ENCODE results near the gene MBTD1. TPM values are rescaled to one million over a fixed set of nuclear protein-coding genes. Genes with fewer than 3 reads are reported as not detected.

The MBTD1 gene
- total and polyA plus RNA-seq, 10 of the 15 experiments (the other 5 are each of a cell fraction or from before 2014, with no cell fraction given), result 1.3 to 16.7 (median 9.5) TPM

DNA sequence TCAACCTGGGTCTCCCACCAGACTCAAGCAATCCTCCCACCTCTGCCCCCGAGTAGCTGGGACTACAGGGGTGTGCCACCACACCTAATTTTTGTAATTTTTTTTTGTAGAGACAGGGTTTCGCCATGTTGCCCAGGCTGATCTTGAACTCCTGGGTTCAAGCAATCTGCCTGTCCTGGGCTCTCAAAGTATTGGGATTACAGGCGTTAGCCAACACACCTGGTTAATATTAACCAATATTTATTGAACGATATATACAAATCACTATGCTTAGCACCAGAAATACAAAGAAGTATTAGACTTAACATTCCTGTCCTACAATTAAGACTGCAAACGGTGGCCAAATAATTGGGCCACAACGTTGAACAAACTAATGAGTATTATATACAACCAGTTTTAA lies 4.2 kb downstream of the MBTD1 start:
- SMC1A ChIA-PET (ENCODE audit: uncharacterized antibody, unreplicated experiment), result interaction anchor here (0.6 to 1.7 kb wide), 2 partner anchors 8 to 18 kb away, joined by 3 to 5 read pairs; no protein-coding TSS in a partner anchor
- H2AFZ ChIP-seq (ENCODE audit: control insufficient read depth, low read depth, low read length), result no peak overlapping the region
- H3K36me3 ChIP-seq (ENCODE audit: control insufficient read depth in 2 of 2, insufficient read depth in 2 of 2, low read length in 1 of 2), result peaks cover 0 to 9% of the 10 kb centered on the region in 2 experiments; a peak in 1 of 4 replicates

GRCh38 chr17:51251010-51251409 lies 8.8 kb downstream of the MBTD1 start:
- H2AFZ ChIP-seq (ENCODE audit: control insufficient read depth, low read depth, low read length), result no peak overlapping the region
- no peaks in the 10 kb centered on the region; the same call in 1 of the 2 replicates for H3K4me1 ChIP-seq (ENCODE audit: control insufficient read depth, insufficient read depth, low read length)
- no peak overlapping the region for H3K4me3 ChIP-seq
- CTCF ChIA-PET, result interaction anchor here (0.7 kb wide), 1 partner anchor 21 kb away, joined by 3 read pairs; no protein-coding TSS in a partner anchor
- ATAC-seq (no peak), FAIRE-seq (no peak), DNase-seq (ENCODE audit: low read depth, low spot score) (no peak)
- H4K20me1 ChIP-seq (ENCODE audit: control insufficient read depth, insufficient read depth), result no peaks in the 10 kb centered on the region
- H3K36me3 ChIP-seq (ENCODE audit: control insufficient read depth in 2 of 2, insufficient read depth in 2 of 2, low read length in 1 of 2), result peaks cover 0 to 9% of the 10 kb centered on the region in 2 experiments; a peak in 1 of 4 replicates
- in situ Hi-C loops (cut with MboI) (no loop called here), intact Hi-C loops (cut with micrococcal nuclease; ENCODE audit: unreplicated experiment) (loop anchor here (10.0 kb wide), 1 partner anchor 386 kb away; the partner anchor contains the start of gene TOB1)
- H3K27ac ChIP-seq (ENCODE audit: control insufficient read depth, insufficient read depth), result no peak overlapping the region
- no peak overlapping the region for H3K9ac ChIP-seq (ENCODE audit: control insufficient read depth, insufficient read depth, low read length)
- no peaks in the 10 kb centered on the region for H3K27me3 ChIP-seq (replicated peaks in 1 of 2; ENCODE audit: control insufficient read depth in 2 of 2, insufficient read depth in 2 of 2, low read length in 1 of 2)
- no peaks in the 10 kb centered on the region; the same call in 2 of the 3 replicates for H3K9me3 ChIP-seq (replicated peaks; ENCODE audit: control insufficient read depth, insufficient read depth, low read length)
- BruUV-seq (replicated peaks), result no TSS peak
- SMC1A ChIA-PET (ENCODE audit: uncharacterized antibody, unreplicated experiment), result interaction anchor here (0.7 to 0.8 kb wide), 2 partner anchors 11 to 17 kb away, joined by 3 to 4 read pairs; no protein-coding TSS in a partner anchor
- RAD21 ChIA-PET (ENCODE audit: unreplicated experiment), result no interaction called here
- H3K4me2 ChIP-seq (ENCODE audit: control insufficient read depth, insufficient read depth), result no peak overlapping the region
- peaks cover 23% of the 10 kb centered on the region for H3K79me2 ChIP-seq (ENCODE audit: control insufficient read depth, insufficient read depth, low read length)
- POLR2A ChIA-PET, result interaction anchor here (0.8 kb wide), 1 partner anchor 297 kb away, joined by 5 read pairs; no protein-coding TSS in a partner anchor
- no peak for TF ChIP-seq ZNF217 (IDR thresholded peaks at IDR 0.05)
- no peak for TF ChIP-seq KLF5 (IDR thresholded peaks at IDR 0.05; ENCODE audit: partially characterized antibody)
- TF ChIP-seq FOXM1 (IDR thresholded peaks at IDR 0.05; ENCODE audit: low read depth, low read length), result no peak
- TF ChIP-seq ZBTB4 (CRISPR knock-in tag; IDR thresholded peaks at IDR 0.05), result no peak
- no peak for TF ChIP-seq ZNF687 (IDR thresholded peaks at IDR 0.05)
- no peak for TF ChIP-seq TAF1 (IDR thresholded peaks at IDR 0.05; ENCODE audit: borderline replicate concordance, low read depth, low read length)
- TF ChIP-seq NBN (IDR thresholded peaks at IDR 0.05), result no peak
- TF ChIP-seq MYB (IDR thresholded peaks at IDR 0.05; ENCODE audit: borderline replicate concordance, low read depth, low read length), result no peak

More for the DNA sequence above, 4.2 kb downstream of the MBTD1 start:
- in situ Hi-C loops (cut with MboI), result no loop called here
- Histone ChIP-seq H3K4me1 (ENCODE audit: control insufficient read depth, insufficient read depth, low read length) (peaks cover 3% of the 10 kb centered on the region; the same call in 1 of the 2 replicates), H4K20me1 (ENCODE audit: control insufficient read depth, insufficient read depth) (no peaks in the 10 kb centered on the region), H3K4me3 (no peak overlapping the region), H3K27ac (ENCODE audit: control insufficient read depth, insufficient read depth) (no peak overlapping the region), H3K27me3 (replicated peaks in 1 of 2; ENCODE audit: control insufficient read depth in 2 of 2, insufficient read depth in 2 of 2, low read length in 1 of 2) (no peaks in the 10 kb centered on the region), H3K79me2 (ENCODE audit: control insufficient read depth, insufficient read depth, low read length) (peaks cover 66% of the 10 kb centered on the region), H3K4me2 (ENCODE audit: control insufficient read depth, insufficient read depth) (peak overlapping the region; percentile 33; the same call in 1 of the 2 replicates), H3K9ac (ENCODE audit: control insufficient read depth, insufficient read depth, low read length) (no peak overlapping the region), H3K9me3 (replicated peaks; ENCODE audit: control insufficient read depth, insufficient read depth, low read length) (no peaks in the 10 kb centered on the region; the same call in 2 of the 3 replicates)
- TF ChIP-seq PML (IDR thresholded peaks at IDR 0.05; ENCODE audit: low read length) (no peak), POLR2AphosphoS5 (IDR thresholded peaks at IDR 0.05; ENCODE audit: low read length) (no peak), SIX5 (IDR thresholded peaks at IDR 0.05; ENCODE audit: low read depth, low read length, severe bottlenecking) (no peak)
- ChIA-PET POLR2A (interaction anchor here (0.5 kb wide), 2 partner anchors 9 to 65 kb away, joined by 3 to 5 read pairs; no protein-coding TSS in a partner anchor), CTCF (interaction anchor here (1.5 to 3.2 kb wide), 2 partner anchors 15 to 17 kb away, joined by 4 to 9 read pairs; no protein-coding TSS in a partner anchor), RAD21 (ENCODE audit: unreplicated experiment) (no interaction called here)
- WGBS (ENCODE audit: insufficient coverage, insufficient replicate concordance, low lambda C conversion rate, missing lambda C conversion rate), result 97% methylated on average over 6 of the region's 6 CpGs
- no peak for FAIRE-seq
- intact Hi-C loops (cut with micrococcal nuclease; ENCODE audit: unreplicated experiment), result loop anchor here (10.0 kb wide), 1 partner anchor 391 kb away; the partner anchor contains the start of gene TOB1
- no peak for ATAC-seq
- DNase-seq (ENCODE audit: low read depth, low spot score), result no peak
- BruUV-seq (replicated peaks), result no TSS peak

All from GM12878 (cell line).